Brain microvascular endothelial cell (primary cell): Measurements from ENCODE around the gene KLHL17.

Experiments
- DNase-seq: peaks from one replicate; pipeline ENCODE4 v3.0.0-alpha.2; 2020
- H3K27ac ChIP-seq: fragments of 250-450 bp; sonication (Bioruptor Pico); 2 replicates; pipeline ENCODE4 v1.5.1; 2020; ENCODE audit warnings: mild to moderate bottlenecking, moderate library complexity
- H3K27me3 ChIP-seq: fragments of 250-450 bp; sonication (Bioruptor Pico); replicated peaks from 2 replicates; pipeline ENCODE4 v1.5.1; 2020; ENCODE audit warnings: mild to moderate bottlenecking
- H3K36me3 ChIP-seq: fragments of 250-450 bp; sonication (Bioruptor Pico); replicated peaks from 2 replicates; pipeline ENCODE4 v1.5.1; 2020; ENCODE audit warnings: mild to moderate bottlenecking
- H3K4me3 ChIP-seq: 2 replicates; pipeline ENCODE4 v1.5.1; 2011; ENCODE audit warnings: low read depth, mild to moderate bottlenecking, control low read depth, low read length, moderate library complexity
- in situ Hi-C: cut with HindIII; loops from 2 replicates; pipeline ENCODE4 v1.10.0; 2017; ENCODE audit warnings: low sequenced_read_pairs, low pct_ligation_motif_present
- TF ChIP-seq, protein P1 (sequence below): IDR thresholded peaks from 2 replicates; pipeline ENCODE4 v1.5.1; 2011; ENCODE audit warnings: low read depth, mild to moderate bottlenecking, moderate library complexity, low read length, control low read depth, inconsistent platforms; ENCODE audit errors: missing control alignments

KLHL17 gene

DNA sequence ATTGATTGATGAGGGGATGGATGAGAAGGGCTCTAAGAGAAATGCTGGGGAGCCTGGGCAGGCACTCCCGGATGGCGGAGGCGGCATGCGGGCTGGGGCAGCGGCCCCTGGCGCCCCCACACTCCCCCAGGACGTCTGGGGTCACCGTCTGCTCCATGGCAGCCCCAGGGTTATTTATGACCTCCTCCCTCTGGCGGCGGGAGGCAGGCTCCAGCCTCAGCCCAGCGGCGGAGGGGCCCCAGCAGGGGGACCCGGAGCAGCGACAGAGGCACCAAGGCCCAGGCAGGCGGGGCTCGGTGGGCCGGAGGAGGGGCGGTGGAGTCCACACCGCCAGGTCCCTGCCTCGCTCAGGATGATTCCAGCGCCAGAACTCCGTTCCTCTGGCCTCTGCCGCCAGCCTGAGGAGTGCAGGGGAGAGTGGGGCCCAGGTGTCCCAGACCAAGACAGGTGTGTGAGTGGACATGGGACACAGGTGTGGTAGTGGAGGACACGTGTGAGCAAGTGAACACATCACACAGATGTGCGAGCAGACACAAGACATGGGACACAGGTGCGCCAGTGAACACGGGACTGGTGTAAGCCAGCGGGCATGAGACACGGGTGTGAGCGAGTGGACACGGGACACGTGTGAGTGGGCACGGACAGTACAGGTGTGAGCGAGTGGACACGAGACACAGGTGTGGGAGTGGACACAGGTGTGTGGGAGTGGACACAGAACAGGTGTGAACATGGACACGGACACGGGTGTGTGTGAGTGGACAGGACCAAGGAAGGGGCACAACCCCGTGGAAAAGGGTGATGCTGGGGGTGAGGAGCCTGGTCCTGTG, 39.2 kb upstream of the KLHL17 start:
- Histone ChIP-seq H3K4me3 (no peak overlapping the region), H3K27ac (no peak overlapping the region), H3K36me3 (no peaks in the 10 kb centered on the region), H3K27me3 (peaks cover 53% of the 10 kb centered on the region)
- TF ChIP-seq, protein P1, sequence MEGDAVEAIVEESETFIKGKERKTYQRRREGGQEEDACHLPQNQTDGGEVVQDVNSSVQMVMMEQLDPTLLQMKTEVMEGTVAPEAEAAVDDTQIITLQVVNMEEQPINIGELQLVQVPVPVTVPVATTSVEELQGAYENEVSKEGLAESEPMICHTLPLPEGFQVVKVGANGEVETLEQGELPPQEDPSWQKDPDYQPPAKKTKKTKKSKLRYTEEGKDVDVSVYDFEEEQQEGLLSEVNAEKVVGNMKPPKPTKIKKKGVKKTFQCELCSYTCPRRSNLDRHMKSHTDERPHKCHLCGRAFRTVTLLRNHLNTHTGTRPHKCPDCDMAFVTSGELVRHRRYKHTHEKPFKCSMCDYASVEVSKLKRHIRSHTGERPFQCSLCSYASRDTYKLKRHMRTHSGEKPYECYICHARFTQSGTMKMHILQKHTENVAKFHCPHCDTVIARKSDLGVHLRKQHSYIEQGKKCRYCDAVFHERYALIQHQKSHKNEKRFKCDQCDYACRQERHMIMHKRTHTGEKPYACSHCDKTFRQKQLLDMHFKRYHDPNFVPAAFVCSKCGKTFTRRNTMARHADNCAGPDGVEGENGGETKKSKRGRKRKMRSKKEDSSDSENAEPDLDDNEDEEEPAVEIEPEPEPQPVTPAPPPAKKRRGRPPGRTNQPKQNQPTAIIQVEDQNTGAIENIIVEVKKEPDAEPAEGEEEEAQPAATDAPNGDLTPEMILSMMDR = peak; percentile 63
- in situ Hi-C loops = no loop called here
- peak; percentile 43 for DNase-seq

DNA sequence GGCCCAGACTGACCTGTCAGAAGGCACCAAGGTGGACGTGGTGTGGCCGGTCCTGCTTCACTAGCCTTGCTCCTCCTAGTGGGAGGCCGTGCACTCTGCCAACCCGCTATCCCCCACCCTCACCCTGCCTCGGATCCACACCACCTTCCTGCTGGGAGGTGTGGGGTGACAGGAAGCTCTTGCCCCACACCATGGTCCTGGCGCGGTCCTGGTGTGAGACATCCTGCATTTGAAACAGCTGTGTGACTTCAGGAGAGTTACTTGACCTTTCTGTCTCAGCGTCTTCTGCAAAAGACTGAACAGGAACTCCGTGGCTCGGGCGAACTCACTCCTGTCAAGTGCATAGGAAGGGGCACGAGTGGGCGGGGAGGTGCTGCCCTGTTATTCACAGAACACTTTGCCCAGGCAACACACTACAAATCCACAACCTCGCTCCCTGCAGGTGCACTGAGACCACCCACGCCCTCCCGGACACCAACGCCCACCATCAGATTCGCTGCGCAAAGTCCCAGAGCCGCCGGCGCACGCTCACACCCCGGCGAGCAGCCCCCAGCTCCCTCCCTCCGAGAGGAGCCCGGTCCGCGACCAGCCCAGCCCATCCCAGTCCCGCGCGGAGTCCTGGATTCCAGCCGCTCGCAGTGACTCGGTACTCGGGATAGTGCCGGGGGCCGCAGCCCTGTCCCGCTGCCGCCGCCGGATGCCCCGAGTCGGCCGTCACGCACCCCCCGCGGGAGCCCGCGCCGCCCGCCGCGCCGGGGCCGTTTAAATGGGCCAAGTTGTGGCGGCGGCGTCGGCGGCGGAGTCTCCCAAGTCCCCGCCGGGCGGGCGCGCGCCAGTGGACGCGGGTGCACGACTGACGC, 37.0 kb upstream of the KLHL17 start, which contains the start of gene SAMD11:
Gene SAMD11, plus strand, starts transcription at position 793 of the 860 bp plus-strand sequence. CDS start 509 bp downstream, outside the sequence.
- H3K27ac ChIP-seq = no peak within 1 kb of the TSS
- in situ Hi-C loops = no loop called here
- peak within 1 kb of the TSS; percentile 42 for H3K4me3 ChIP-seq
- H3K36me3 ChIP-seq = no peaks in the 10 kb centered on the region
- TF ChIP-seq, protein P1 = peak; percentile 6
- DNase-seq = peak; percentile 74
- peaks cover 51% of the 10 kb centered on the region for H3K27me3 ChIP-seq

DNA sequence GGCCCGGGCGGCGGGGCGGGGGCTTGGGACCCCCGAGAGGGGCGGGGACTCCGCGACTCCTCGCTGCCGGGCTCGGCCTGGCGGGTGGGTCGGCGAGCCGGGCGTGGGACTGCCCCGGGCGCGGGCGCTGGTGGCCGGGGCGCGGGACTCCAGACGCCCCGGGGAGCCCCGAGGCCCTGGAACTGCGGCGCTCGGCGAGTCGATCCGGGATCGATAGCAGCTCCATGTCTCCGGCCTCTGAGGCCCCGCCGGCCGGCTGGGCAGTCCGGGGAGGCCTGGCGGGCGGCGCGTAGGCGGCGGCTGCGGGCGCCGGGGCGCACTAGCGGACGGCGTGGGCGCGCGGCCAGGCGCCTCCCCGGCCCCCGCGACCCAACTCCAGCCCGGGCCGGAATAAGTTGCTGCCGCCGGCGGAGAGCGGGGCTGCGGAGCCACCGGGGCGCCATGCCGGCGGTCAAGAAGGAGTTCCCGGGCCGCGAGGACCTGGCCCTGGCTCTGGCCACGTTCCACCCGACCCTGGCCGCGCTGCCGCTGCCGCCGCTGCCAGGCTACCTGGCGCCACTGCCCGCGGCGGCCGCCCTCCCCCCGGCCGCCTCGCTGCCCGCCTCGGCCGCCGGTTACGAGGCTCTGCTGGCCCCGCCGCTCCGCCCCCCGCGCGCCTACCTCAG, 36.3 kb upstream of the KLHL17 start:
- no peak for DNase-seq
- TF ChIP-seq, protein P1 = no peak
- in situ Hi-C loops = no loop called here
- Histone ChIP-seq H3K27me3 (peaks cover 49% of the 10 kb centered on the region), H3K36me3 (no peaks in the 10 kb centered on the region), H3K27ac (no peak overlapping the region), H3K4me3 (peak overlapping the region; percentile 24)

DNA sequence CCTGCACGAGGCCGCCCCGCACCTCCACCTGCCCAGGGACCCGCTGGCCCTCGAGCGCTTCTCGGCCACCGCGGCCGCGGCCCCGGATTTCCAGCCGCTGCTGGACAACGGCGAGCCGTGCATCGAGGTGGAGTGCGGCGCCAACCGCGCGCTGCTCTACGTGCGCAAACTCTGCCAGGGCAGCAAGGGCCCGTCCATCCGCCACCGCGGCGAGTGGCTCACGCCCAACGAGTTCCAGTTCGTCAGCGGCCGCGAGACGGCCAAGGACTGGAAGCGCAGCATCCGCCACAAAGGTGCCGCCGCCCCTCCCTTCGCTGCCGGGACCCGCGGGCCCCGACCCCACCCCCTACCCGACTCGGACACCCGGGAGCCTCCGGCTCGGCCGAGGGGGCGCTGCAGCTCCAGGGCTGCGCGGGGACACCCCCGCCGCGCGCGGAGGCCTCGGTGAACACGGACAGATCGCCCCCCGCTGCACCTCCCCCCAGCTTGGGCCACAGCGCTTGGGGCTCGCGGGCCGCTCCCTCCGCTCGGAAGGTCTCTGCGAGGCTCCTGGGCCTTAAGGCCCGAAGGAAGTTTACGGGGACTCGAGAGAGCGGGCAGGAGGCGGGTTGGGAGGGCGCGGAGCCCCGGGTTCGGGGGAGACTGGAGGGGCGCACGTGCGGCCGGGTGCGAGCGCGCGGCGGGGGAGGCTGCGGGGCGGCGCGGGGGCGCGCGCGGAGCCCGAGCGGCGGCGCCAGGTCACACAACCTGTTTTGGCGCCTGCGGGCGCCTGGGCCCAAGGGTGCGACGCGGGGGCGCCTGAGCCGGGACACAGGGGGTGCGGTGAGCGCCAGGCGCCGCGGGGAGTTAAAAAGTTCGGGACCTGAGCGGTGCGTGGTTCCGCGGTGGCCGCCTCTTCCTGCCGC, 35.5 kb upstream of the KLHL17 start:
- DNase-seq = no peak
- H3K36me3 ChIP-seq = no peaks in the 10 kb centered on the region
- in situ Hi-C loops = no loop called here
- peak overlapping the region; percentile 42 for H3K4me3 ChIP-seq
- TF ChIP-seq, protein P1 = no peak
- H3K27me3 ChIP-seq = peaks cover 50% of the 10 kb centered on the region
- no peak overlapping the region for H3K27ac ChIP-seq
